ENCODE measurements around the gene CCNB3. TPM values are rescaled to one million over a fixed set of nuclear protein-coding genes. Genes with fewer than 3 reads are reported as not detected.

Gene CCNB3
- total and polyA plus RNA-seq, 9 of the 15 experiments (the other 6 are each of a cell fraction or from before 2014, with no cell fraction given), result 0.05 to 0.25 (median 0.08) TPM; not detected in 3

DNA sequence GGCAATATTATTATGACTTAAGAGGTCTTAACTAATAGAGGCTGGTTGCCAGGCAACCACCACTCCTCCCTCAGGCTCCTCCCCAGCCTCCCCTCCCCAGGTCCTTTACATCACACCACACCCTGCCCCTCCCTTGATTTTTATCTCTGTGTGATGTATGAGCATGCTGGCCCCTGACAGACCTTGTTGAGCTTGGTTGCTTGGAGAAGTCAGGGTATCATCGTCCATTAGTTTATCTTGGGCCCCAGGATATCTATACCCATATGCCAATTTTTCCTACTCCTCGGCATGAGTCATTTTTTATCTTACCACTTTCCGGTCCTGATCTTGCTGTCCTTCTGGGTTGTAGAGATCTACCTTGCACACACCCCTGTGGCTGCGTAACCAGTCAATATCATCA lies 6.2 kb upstream of the CCNB3 start (continued):
- TF ChIP-seq MEF2A (IDR thresholded peaks at IDR 0.05; ENCODE audit: control insufficient read depth, low read depth, low read length), result no peak
- peak; percentile 85; the same call in 1 of the 2 replicates for TF ChIP-seq ZNF263 (CRISPR knock-in tag; IDR thresholded peaks at IDR 0.05; ENCODE audit: borderline replicate concordance)
- TF ChIP-seq ZNF184 (CRISPR knock-in tag; IDR thresholded peaks at IDR 0.05), result no peak
- TF ChIP-seq, protein P1, sequence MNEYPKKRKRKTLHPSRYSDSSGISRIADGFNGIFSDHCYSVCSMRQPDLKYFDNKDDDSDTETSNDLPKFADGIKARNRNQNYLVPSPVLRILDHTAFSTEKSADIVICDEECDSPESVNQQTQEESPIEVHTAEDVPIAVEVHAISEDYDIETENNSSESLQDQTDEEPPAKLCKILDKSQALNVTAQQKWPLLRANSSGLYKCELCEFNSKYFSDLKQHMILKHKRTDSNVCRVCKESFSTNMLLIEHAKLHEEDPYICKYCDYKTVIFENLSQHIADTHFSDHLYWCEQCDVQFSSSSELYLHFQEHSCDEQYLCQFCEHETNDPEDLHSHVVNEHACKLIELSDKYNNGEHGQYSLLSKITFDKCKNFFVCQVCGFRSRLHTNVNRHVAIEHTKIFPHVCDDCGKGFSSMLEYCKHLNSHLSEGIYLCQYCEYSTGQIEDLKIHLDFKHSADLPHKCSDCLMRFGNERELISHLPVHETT (CRISPR knock-in tag; conservative IDR thresholded peaks at IDR 0.05 in 1 of 2, IDR thresholded peaks at IDR 0.05 in 1 of 2), result peak in 1 of 2 experiments; percentile 38; a peak in 1 of 4 replicates
- TF ChIP-seq SRSF7 (optimal IDR thresholded peaks at IDR 0.05; ENCODE audit: low read depth, low read length), result no peak
- peak; percentile 64 for TF ChIP-seq CREM (IDR thresholded peaks at IDR 0.05; ENCODE audit: low read depth)
- TF ChIP-seq ELK1 (CRISPR knock-in tag; IDR thresholded peaks at IDR 0.05), result no peak
- peak; percentile 89 for TF ChIP-seq MTA2 (IDR thresholded peaks at IDR 0.05; ENCODE audit: low read depth)
- no peak for TF ChIP-seq DDX20 (tag; IDR thresholded peaks at IDR 0.05; ENCODE audit: low read depth)
- no peak for TF ChIP-seq BRF2 (IDR thresholded peaks at IDR 0.05; ENCODE audit: borderline replicate concordance, insufficient read depth, insufficient read length)
- no peak for TF ChIP-seq NR2C2 (CRISPR knock-in tag; IDR thresholded peaks at IDR 0.05)
- no peak for TF ChIP-seq NR2C2 (tag; IDR thresholded peaks at IDR 0.05)
- TF ChIP-seq ETV1 (tag; conservative IDR thresholded peaks at IDR 0.05; ENCODE audit: low read depth), result peak; percentile 71
- no peak for TF ChIP-seq IRF9 (tag; IDR thresholded peaks at IDR 0.05)
- TF ChIP-seq NCOA6 (IDR thresholded peaks at IDR 0.05), result no peak
- TF ChIP-seq ZSCAN29 (IDR thresholded peaks at IDR 0.05), result no peak
- 0 out of 2 replicates have a peak, but pooled peaks have one; percentile 65 for TF ChIP-seq RNF2 (IDR thresholded peaks at IDR 0.05)
- peak in 1 of 2 experiments; percentile 67; a peak in 1 of 4 replicates for TF ChIP-seq CSDE1 (IDR thresholded peaks at IDR 0.05)
- no peak for TF ChIP-seq HMG20B (CRISPR knock-in tag; IDR thresholded peaks at IDR 0.05)
- no peak for TF ChIP-seq NR2C1 (IDR thresholded peaks at IDR 0.05)
- TF ChIP-seq NR2C1 (tag; IDR thresholded peaks at IDR 0.05), result 0 out of 2 replicates have a peak, but pooled peaks have one; percentile 15
- TF ChIP-seq, protein P2, sequence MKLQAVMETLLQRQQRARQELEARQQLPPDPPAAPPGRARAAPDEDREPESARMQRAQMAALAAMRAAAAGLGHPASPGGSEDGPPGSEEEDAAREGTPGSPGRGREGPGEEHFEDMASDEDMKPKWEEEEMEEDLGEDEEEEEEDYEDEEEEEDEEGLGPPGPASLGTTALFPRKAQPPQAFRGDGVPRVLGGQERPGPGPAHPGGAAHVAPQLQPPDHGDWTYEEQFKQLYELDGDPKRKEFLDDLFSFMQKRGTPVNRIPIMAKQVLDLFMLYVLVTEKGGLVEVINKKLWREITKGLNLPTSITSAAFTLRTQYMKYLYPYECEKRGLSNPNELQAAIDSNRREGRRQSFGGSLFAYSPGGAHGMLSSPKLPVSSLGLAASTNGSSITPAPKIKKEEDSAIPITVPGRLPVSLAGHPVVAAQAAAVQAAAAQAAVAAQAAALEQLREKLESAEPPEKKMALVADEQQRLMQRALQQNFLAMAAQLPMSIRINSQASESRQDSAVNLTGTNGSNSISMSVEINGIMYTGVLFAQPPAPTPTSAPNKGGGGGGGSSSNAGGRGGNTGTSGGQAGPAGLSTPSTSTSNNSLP (IDR thresholded peaks at IDR 0.05; ENCODE audit: borderline replicate concordance, low read depth, low read length), result peak; percentile 63; the same call in 1 of the 2 replicates

Data from K562 (cell line).